ENCODE results near the gene RTN4R. TPM values are rescaled to one million over a fixed set of nuclear protein-coding genes. Genes with fewer than 3 reads are reported as not detected.

RTN4R gene
- total and polyA plus RNA-seq, 2 of the 8 experiments (the other 6 are each of a cell fraction or from before 2014, with no cell fraction given), result 21.8 to 41.3 TPM

- Histone ChIP-seq H3K36me3 (ENCODE audit: control insufficient read depth in 2 of 4, insufficient read depth in 4 of 4, low read length in 3 of 4) (no peaks in the 10 kb centered on the region), H4K91ac (replicated peaks; ENCODE audit: insufficient read length, low read length) (no peak overlapping the region), H3K14ac (ENCODE audit: insufficient read length) (no peak overlapping the region), H3K9me3 (ENCODE audit: insufficient read depth in 2 of 2, low read depth in 1 of 2, low read length in 1 of 2) (0 out of 4 replicates have a peak, but pooled peaks cover 0 to 3% of the 10 kb centered on the region in 2 experiments), H3K4me1 (replicated peaks in 1 of 4; ENCODE audit: control insufficient read depth in 3 of 4, insufficient read depth in 4 of 4, low read length in 3 of 4) (no peaks in the 10 kb centered on the region; a peak in 1 of 7 replicates), H2BK20ac (ENCODE audit: low read length) (no peak overlapping the region), H2BK12ac (ENCODE audit: low read depth, low read length) (no peak overlapping the region), H3K56ac (replicated peaks; ENCODE audit: insufficient read length, low read depth, low read length) (no peak overlapping the region), H4K8ac (ENCODE audit: extremely low read depth, insufficient read depth, low read length) (no peak overlapping the region), H2AFZ (ENCODE audit: low read length) (no peak overlapping the region), H3K4ac (replicated peaks; ENCODE audit: insufficient read length, low read depth, low read length) (no peak overlapping the region), H3K18ac (ENCODE audit: extremely low read depth, low read length) (no peak overlapping the region), H3K79me1 (ENCODE audit: low read depth, low read length) (peaks cover 7% of the 10 kb centered on the region), H3K23ac (ENCODE audit: insufficient read length) (no peak overlapping the region), H2BK120ac (replicated peaks; ENCODE audit: low read depth, low read length) (no peak overlapping the region), H3K23me2 (ENCODE audit: low read depth, low read length) (peaks cover 8% of the 10 kb centered on the region; the same call in 1 of the 2 replicates), H3K4me2 (ENCODE audit: insufficient read depth in 1 of 2, low read depth in 2 of 2, low read length in 2 of 2) (no peak overlapping the region), H3K27ac (ENCODE audit: low read depth, low read length) (no peak overlapping the region), H4K20me1 (replicated peaks in 1 of 2; ENCODE audit: control insufficient read depth in 1 of 2, insufficient read depth in 2 of 2, low read length in 2 of 2) (peaks cover 0 to 26% of the 10 kb centered on the region in 2 experiments), H3K4me3 (ENCODE audit: extremely low read depth in 1 of 4, insufficient read depth in 2 of 4, low read depth in 3 of 4, low read length in 4 of 4) (no peak overlapping the region), H2BK15ac (ENCODE audit: low read length) (no peak overlapping the region), H3K79me2 (ENCODE audit: control insufficient read depth in 1 of 2, insufficient read depth in 2 of 2, low read length in 2 of 2) (peaks cover 0 to 11% of the 10 kb centered on the region in 2 experiments), H3K9ac (replicated peaks in 1 of 4; ENCODE audit: extremely low read depth in 1 of 4, low read depth in 3 of 4, low read length in 3 of 4) (no peak overlapping the region), H2BK5ac (ENCODE audit: low read depth, low read length) (no peak overlapping the region), H3K27me3 (replicated peaks in 1 of 4; ENCODE audit: control insufficient read depth in 3 of 4, extremely low read depth in 1 of 4, insufficient read depth in 3 of 4, low read length in 3 of 4) (no peaks in the 10 kb centered on the region), H2AK5ac (ENCODE audit: low read depth, low read length) (no peak overlapping the region), H4K5ac (ENCODE audit: insufficient read length, low read depth, low read length) (no peak overlapping the region)
- CTCF ChIA-PET (ENCODE audit: partially characterized antibody), result interaction anchor here (1.7 kb wide), 1 partner anchor 32 kb away, joined by 3 read pairs; no protein-coding TSS in a partner anchor
- POLR2A ChIA-PET (ENCODE audit: partially characterized antibody), result no interaction called here
- TF ChIP-seq USF2 (IDR thresholded peaks at IDR 0.05; ENCODE audit: low read length) (no peak), GABPA (IDR thresholded peaks at IDR 0.05; ENCODE audit: borderline replicate concordance, insufficient read depth, low read length) (no peak), GTF2F1 (IDR thresholded peaks at IDR 0.05; ENCODE audit: borderline replicate concordance, low read depth, low read length) (no peak), EZH2 (IDR thresholded peaks at IDR 0.05; ENCODE audit: low read depth, low read length, severe bottlenecking) (no peak), POLR2A (IDR thresholded peaks at IDR 0.05; ENCODE audit: control extremely low read depth in 1 of 2, low read depth in 2 of 2, low read length in 2 of 2) (no peak), SP1 (IDR thresholded peaks at IDR 0.05; ENCODE audit: low read depth, low read length) (no peak), RXRA (IDR thresholded peaks at IDR 0.05; ENCODE audit: insufficient read depth, low read depth, low read length) (no peak), KDM4A (IDR thresholded peaks at IDR 0.05; ENCODE audit: low read depth, low read length, severe bottlenecking) (no peak), EP300 (IDR thresholded peaks at IDR 0.05; ENCODE audit: borderline replicate concordance in 1 of 2, low read depth in 2 of 2, low read length in 2 of 2) (no peak), SIN3A (conservative IDR thresholded peaks at IDR 0.05 in 1 of 2, IDR thresholded peaks at IDR 0.05 in 1 of 2; ENCODE audit: low read depth in 1 of 2, low read length in 2 of 2) (no peak), TAF1 (IDR thresholded peaks at IDR 0.05; ENCODE audit: low read depth, low read length) (no peak), TEAD4 (IDR thresholded peaks at IDR 0.05; ENCODE audit: low read depth, low read length) (no peak)
- WGBS, 2 experiments (ENCODE audit: extremely low coverage in 1 of 2, insufficient coverage in 1 of 2, insufficient read length in 1 of 2, insufficient replicate concordance in 2 of 2, low coverage in 1 of 2, low lambda C conversion rate in 2 of 2, missing lambda C conversion rate in 1 of 2), result 88% methylated on average over 6 of the region's 7 CpGs; no CpG with 5 or more reads in 1 of the 2 experiments
- FAIRE-seq (no peak), DNase-seq (ENCODE audit: low read depth in 1 of 2, low spot score in 2 of 2) (no peak)
Observed at GRCh38 chr22:20253161-20253560, 15.0 kb downstream of the RTN4R start.

Measured in H1 (cell line).